ENCODE data around the gene KCNT2. TPM values are rescaled to one million over a fixed set of nuclear protein-coding genes. Genes with fewer than 3 reads are reported as not detected.

KCNT2 gene
- total RNA-seq, 1 donor from 2014 or later = not detected

- Mint-ChIP-seq H3K4me1 (no peaks in the 10 kb centered on the region), H3K4me3 (no peak overlapping the region), H3K27ac (no peak overlapping the region), H3K9me3 (peaks cover 3% of the 10 kb centered on the region), H3K36me3 (ENCODE audit: low read depth) (no peaks in the 10 kb centered on the region), H3K27me3 (no peaks in the 10 kb centered on the region)
- no peak for DNase-seq
- POLR2A ChIA-PET = no interaction called here
- CTCF ChIA-PET = no interaction called here
- no peak for TF ChIP-seq CTCF (IDR thresholded peaks at IDR 0.05)
- ATAC-seq (ENCODE audit: low read depth) = no peak
- intact Hi-C loops (cut with micrococcal nuclease) = no loop called here
These were observed 189.5 kb downstream of the KCNT2 start for GRCh38 chr1:196418772-196419171.

- H3K4me3 Mint-ChIP-seq = no peak overlapping the region
- no peak for DNase-seq
- no peak for ATAC-seq (ENCODE audit: low read depth)
- no peaks in the 10 kb centered on the region for H3K4me1 Mint-ChIP-seq
- no peak overlapping the region for H3K27ac Mint-ChIP-seq
- ChIA-PET POLR2A (no interaction called here), CTCF (no interaction called here)
- intact Hi-C loops (cut with micrococcal nuclease) = no loop called here
- no peak for TF ChIP-seq CTCF (IDR thresholded peaks at IDR 0.05)
- H3K27me3 Mint-ChIP-seq = no peaks in the 10 kb centered on the region
- H3K36me3 Mint-ChIP-seq (ENCODE audit: low read depth) = no peaks in the 10 kb centered on the region
- H3K9me3 Mint-ChIP-seq = peaks cover 5% of the 10 kb centered on the region
These were observed 192.3 kb downstream of the KCNT2 start for GRCh38 chr1:196415978-196416377.

- Mint-ChIP-seq H3K4me3 (no peak overlapping the region), H3K9me3 (peaks cover 2% of the 10 kb centered on the region), H3K36me3 (ENCODE audit: low read depth) (no peaks in the 10 kb centered on the region), H3K27ac (no peak overlapping the region), H3K27me3 (no peaks in the 10 kb centered on the region), H3K4me1 (no peaks in the 10 kb centered on the region)
- ChIA-PET CTCF (no interaction called here), POLR2A (no interaction called here)
- no peak for TF ChIP-seq CTCF (IDR thresholded peaks at IDR 0.05)
- DNase-seq (no peak), ATAC-seq (ENCODE audit: low read depth) (no peak)
- intact Hi-C loops (cut with micrococcal nuclease) = no loop called here
These were observed 195.9 kb downstream of the KCNT2 start for GRCh38 chr1:196412326-196412725.

GRCh38 chr1:196410768-196411167, 197.5 kb downstream of the KCNT2 start:
- Mint-ChIP-seq H3K4me1 (no peaks in the 10 kb centered on the region), H3K27ac (no peak overlapping the region), H3K9me3 (peaks cover 2% of the 10 kb centered on the region), H3K36me3 (ENCODE audit: low read depth) (no peaks in the 10 kb centered on the region), H3K27me3 (no peaks in the 10 kb centered on the region), H3K4me3 (no peak overlapping the region)
- ATAC-seq (ENCODE audit: low read depth) = no peak
- POLR2A ChIA-PET = no interaction called here
- intact Hi-C loops (cut with micrococcal nuclease) = no loop called here
- TF ChIP-seq CTCF (IDR thresholded peaks at IDR 0.05) = no peak
- CTCF ChIA-PET = no interaction called here
- DNase-seq = no peak

GRCh38 chr1:196409586-196409985, 198.7 kb downstream of the KCNT2 start:
- ATAC-seq (ENCODE audit: low read depth) = no peak

More at GRCh38 chr1:196409586-196409985, 198.7 kb downstream of the KCNT2 start:
- intact Hi-C loops (cut with micrococcal nuclease) = no loop called here
- peaks cover 2% of the 10 kb centered on the region for H3K9me3 Mint-ChIP-seq
- no peak for DNase-seq
- H3K4me3 Mint-ChIP-seq = no peak overlapping the region
- CTCF ChIA-PET = no interaction called here
- H3K36me3 Mint-ChIP-seq (ENCODE audit: low read depth) = no peaks in the 10 kb centered on the region
- TF ChIP-seq CTCF (IDR thresholded peaks at IDR 0.05) = no peak
- POLR2A ChIA-PET = no interaction called here
- no peaks in the 10 kb centered on the region for H3K4me1 Mint-ChIP-seq
- no peaks in the 10 kb centered on the region for H3K27me3 Mint-ChIP-seq
- H3K27ac Mint-ChIP-seq = no peak overlapping the region

Measured in activated B cell treated with CpG ODN at 0.5 μM for 24 hours (primary cell).